Progenitor cell of endocrine pancreas (in vitro differentiated cells): ENCODE measurements around the gene PRRX2. TPM values are rescaled to one million over a fixed set of nuclear protein-coding genes. Genes with fewer than 3 reads are reported as not detected.

Experiments
- DNase-seq: peaks from one replicate; pipeline ENCODE4 v3.0.0; 2021; ENCODE audit warnings: low spot score; ENCODE audit not compliant: unreplicated experiment
- H3K27ac Mint-ChIP-seq: 2 replicates; pipeline ENCODE4 v1.8.0; 2021; ENCODE audit warnings: mild to moderate bottlenecking, moderate library complexity, mixed read lengths
- H3K27me3 Mint-ChIP-seq: 2 replicates; pipeline ENCODE4 v1.8.0; 2021; ENCODE audit warnings: mixed read lengths
- H3K36me3 Mint-ChIP-seq: 2 replicates; pipeline ENCODE4 v1.8.0; 2022; ENCODE audit warnings: mixed read lengths; ENCODE audit not compliant: insufficient read depth
- H3K4me1 Mint-ChIP-seq: 2 replicates; pipeline ENCODE4 v1.8.0; 2021; ENCODE audit warnings: low read depth, mixed read lengths
- H3K4me3 Mint-ChIP-seq: 2 replicates; pipeline ENCODE4 v1.8.0; 2021; ENCODE audit warnings: low read depth, mild to moderate bottlenecking, moderate library complexity, mixed read lengths
- H3K9me3 Mint-ChIP-seq: 2 replicates; pipeline ENCODE4 v1.8.0; 2021; ENCODE audit warnings: low read depth, mixed read lengths
- CTCF ChIP-seq: fragments of 200-600 bp; sonication (generic); IDR thresholded peaks from one replicate; pipeline ENCODE4 v1.5.0; 2021; ENCODE audit warnings: antibody characterized with exemption, mild to moderate bottlenecking; ENCODE audit not compliant: unreplicated experiment
- total RNA-seq: library from RNA; stranded (reverse); gene quantifications from 2 replicates; pipeline ENCODE4 v1.2.1, GENCODE V29; 2021

The PRRX2 gene
- total RNA-seq, 1 donor from 2014 or later: 0.79 TPM

DNA sequence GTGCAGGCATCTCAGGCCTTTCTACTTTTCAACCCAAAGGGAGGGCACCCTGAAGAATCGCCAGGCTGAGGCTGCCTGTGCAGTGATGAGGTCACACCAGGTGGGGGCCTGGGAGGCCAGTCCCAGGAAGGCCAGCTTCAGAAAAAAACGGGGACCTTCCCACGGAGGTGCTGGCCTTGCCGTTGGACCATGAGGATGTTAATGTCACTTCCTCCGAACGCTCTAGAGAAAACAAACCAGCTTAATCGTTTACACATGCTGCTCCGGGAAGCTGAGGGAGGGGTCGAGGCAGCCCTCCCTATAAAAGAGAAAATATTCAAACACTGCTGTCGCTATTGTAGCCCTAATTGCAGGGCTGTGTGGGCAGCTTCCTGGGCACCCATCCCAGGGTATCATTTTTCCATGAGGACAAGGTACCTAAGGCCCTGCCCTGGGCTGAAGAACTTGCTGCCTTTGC is 60.4 kb downstream of the PRRX2 start:
- H3K4me1 Mint-ChIP-seq: peaks cover 1% of the 10 kb centered on the region
- H3K4me3 Mint-ChIP-seq: no peak overlapping the region
- H3K9me3 Mint-ChIP-seq: no peaks in the 10 kb centered on the region
- H3K27ac Mint-ChIP-seq: no peak overlapping the region
- no peaks in the 10 kb centered on the region for H3K36me3 Mint-ChIP-seq
- DNase-seq: no peak
- TF ChIP-seq CTCF: no peak
- peaks cover 3% of the 10 kb centered on the region for H3K27me3 Mint-ChIP-seq

DNA sequence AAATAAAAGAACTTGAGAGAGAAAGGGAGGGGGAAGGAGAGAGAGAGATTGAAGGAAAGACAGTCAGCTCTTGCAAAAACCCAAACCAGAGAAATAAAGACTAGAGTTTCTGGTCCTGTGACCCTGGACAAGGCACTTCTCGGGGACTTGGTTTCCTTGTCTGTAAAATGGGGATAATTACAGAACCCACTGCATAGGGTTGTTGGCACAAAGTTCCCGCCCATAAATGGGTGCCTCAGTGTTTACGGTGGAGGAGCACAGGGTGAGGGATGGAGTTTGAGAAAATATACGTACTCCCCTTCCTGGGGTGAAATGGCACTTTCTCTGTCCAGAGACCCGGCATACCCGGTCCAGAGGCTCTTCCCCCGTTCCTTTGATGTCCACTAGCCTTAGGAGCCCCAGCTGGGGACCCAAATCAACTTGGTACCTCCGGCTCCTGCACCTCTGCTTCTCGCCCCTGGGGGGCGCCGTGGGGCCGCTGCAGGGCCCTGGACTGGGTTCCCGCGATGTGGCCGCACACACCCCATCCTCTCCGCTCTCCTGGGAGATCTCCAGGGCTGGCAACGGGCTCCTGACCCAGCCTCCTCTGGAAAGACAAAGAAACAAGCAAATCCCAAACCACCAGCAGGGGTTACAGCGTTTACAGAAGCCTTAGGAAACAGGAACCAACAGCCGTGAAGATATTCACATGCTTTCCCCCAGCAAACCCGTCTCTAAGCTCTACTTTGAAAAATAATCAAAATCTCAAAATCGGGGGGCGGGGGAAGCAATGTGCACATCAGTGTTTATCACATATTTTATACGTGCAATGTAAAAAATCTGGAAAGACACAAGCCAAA is 61.1 kb downstream of the PRRX2 start:
- peaks cover 7% of the 10 kb centered on the region for H3K27me3 Mint-ChIP-seq
- H3K4me3 Mint-ChIP-seq: no peak overlapping the region
- H3K27ac Mint-ChIP-seq: no peak overlapping the region
- no peaks in the 10 kb centered on the region for H3K9me3 Mint-ChIP-seq
- H3K36me3 Mint-ChIP-seq: no peaks in the 10 kb centered on the region
- peak; percentile 49 for DNase-seq
- peak; percentile 86 for TF ChIP-seq CTCF
- peaks cover 1% of the 10 kb centered on the region for H3K4me1 Mint-ChIP-seq

DNA sequence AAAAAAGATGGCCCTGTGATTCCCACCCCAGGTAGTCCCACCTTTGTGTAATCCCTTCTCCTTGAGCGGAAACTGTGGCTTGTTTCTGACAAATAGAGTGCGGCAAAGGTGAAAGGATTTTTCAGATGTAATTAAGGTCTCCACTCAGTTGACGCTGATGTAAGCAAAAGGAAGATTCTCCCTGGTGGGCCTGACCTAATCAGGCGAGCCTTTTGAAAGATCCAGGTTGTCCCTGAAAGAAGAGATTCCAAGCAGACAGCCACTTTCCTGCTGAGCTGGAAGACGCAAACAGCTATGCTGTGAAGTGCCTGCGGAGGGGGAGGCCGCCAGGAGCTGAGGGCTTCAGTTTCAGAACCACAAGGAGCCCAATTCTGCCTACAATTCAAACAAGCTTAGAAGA is 63.3 kb downstream of the PRRX2 start:
- Mint-ChIP-seq H3K36me3 (no peaks in the 10 kb centered on the region), H3K27me3 (peaks cover 17% of the 10 kb centered on the region), H3K4me3 (no peak overlapping the region), H3K27ac (no peak overlapping the region), H3K9me3 (no peaks in the 10 kb centered on the region), H3K4me1 (peaks cover 1% of the 10 kb centered on the region)
- no peak for TF ChIP-seq CTCF
- DNase-seq: no peak

GRCh38 chr9:129731477-129732085 is 66.1 kb downstream of the PRRX2 start:
- H3K4me3 Mint-ChIP-seq: no peak overlapping the region
- no peak overlapping the region for H3K27ac Mint-ChIP-seq
- TF ChIP-seq CTCF: no peak
- H3K36me3 Mint-ChIP-seq: no peaks in the 10 kb centered on the region
- no peak for DNase-seq
- peaks cover 17% of the 10 kb centered on the region for H3K27me3 Mint-ChIP-seq
- H3K4me1 Mint-ChIP-seq: peaks cover 1% of the 10 kb centered on the region
- H3K9me3 Mint-ChIP-seq: no peaks in the 10 kb centered on the region

DNA sequence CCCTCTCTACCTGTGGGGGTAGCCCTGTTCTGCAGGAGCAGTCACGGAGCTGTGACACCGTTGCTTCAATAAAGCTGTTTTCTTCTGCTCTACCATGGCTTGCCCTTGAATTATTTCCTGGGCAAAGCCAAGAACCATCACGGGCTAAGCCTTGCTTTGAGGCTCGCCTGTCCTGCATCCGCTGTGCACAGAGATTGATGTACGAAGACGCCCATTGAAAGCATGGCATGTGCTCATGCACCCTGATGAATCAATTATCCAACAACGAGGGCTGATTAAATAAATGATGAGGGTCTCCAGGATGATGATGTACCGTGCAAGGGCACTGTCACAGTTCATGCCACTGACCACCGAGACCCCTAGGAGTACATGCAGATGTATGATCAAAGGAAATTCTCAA is 66.7 kb downstream of the PRRX2 start:
- DNase-seq: no peak
- H3K9me3 Mint-ChIP-seq: no peaks in the 10 kb centered on the region
- no peak overlapping the region for H3K4me3 Mint-ChIP-seq
- H3K27ac Mint-ChIP-seq: no peak overlapping the region
- H3K4me1 Mint-ChIP-seq: no peaks in the 10 kb centered on the region
- H3K36me3 Mint-ChIP-seq: no peaks in the 10 kb centered on the region
- H3K27me3 Mint-ChIP-seq: peaks cover 17% of the 10 kb centered on the region
- TF ChIP-seq CTCF: no peak
